Measurements from ENCODE around the gene ZNF133.
"Not testable (repeated sequence)": the region's sequence is repeated elsewhere in the genome, so short reads cannot be mapped to it uniquely, and the experiment has no call there.

Gene ZNF133

GRCh38 chr20:18287915-18288748, at the start of gene ZNF133:
Gene ZNF133, plus strand, starts transcription at chr20:18288527. Its CDS starts 17,160 bp downstream, at chr20:18305687.
- Histone ChIP-seq H3K9me3 (peaks cover 0 to 16% (median 4%) of the 10 kb centered on the region in 3 donors), H3K4me1 (peaks cover 0 to 21% (median 13%) of the 10 kb centered on the region in 4 donors), H3K36me3 (peaks cover 0 to 3% (median 3%) of the 10 kb centered on the region in 3 donors), H3K4me3 (peak within 1 kb of the TSS; percentile 73 to 95), H3K27ac (peak within 1 kb of the TSS; percentile 81 to 95), H3K27me3 (no peaks in the 10 kb centered on the region)
- intact Hi-C loops (cut with DNase I; ENCODE audit: low total_unique reads) = loop anchor here (2.0 kb wide), 1 partner anchor 149 kb away; no protein-coding TSS in a partner anchor
- TF ChIP-seq CTCF (IDR thresholded peaks at IDR 0.05) = no peak
- peak; percentile 95 to 97 for DNase-seq

- Histone ChIP-seq H3K27me3 (no peaks in the 10 kb centered on the region), H3K9me3 (peaks cover 0 to 3% (median 0%) of the 10 kb centered on the region in 3 donors), H3K36me3 (no peaks in the 10 kb centered on the region), H3K27ac (no peak overlapping the region), H3K4me3 (no peak overlapping the region), H3K4me1 (no peaks in the 10 kb centered on the region)
- TF ChIP-seq CTCF (IDR thresholded peaks at IDR 0.05) = no peak
- DNase-seq = no peak
- intact Hi-C loops (cut with DNase I; ENCODE audit: low total_unique reads) = no loop called here
Measured at GRCh38 chr20:18240997-18241396, 47.3 kb upstream of the ZNF133 start.

GRCh38 chr20:18243802-18244201, 44.5 kb upstream of the ZNF133 start:
- no peak for TF ChIP-seq CTCF (IDR thresholded peaks at IDR 0.05)
- DNase-seq = no peak
- Histone ChIP-seq H3K27ac (no peak overlapping the region), H3K27me3 (no peaks in the 10 kb centered on the region), H3K4me3 (no peak overlapping the region), H3K4me1 (no peaks in the 10 kb centered on the region), H3K9me3 (peaks cover 0 to 3% (median 0%) of the 10 kb centered on the region in 3 donors), H3K36me3 (no peaks in the 10 kb centered on the region)
- intact Hi-C loops (cut with DNase I; ENCODE audit: low total_unique reads) = loop anchor here (1.0 kb wide), 1 partner anchor 36 kb away; no protein-coding TSS in a partner anchor

- H3K4me3 ChIP-seq; H3K27ac ChIP-seq; H3K4me1 ChIP-seq; H3K27me3 ChIP-seq; H3K36me3 ChIP-seq; H3K9me3 ChIP-seq; DNase-seq; intact Hi-C loops (cut with DNase I; ENCODE audit: low total_unique reads): not testable (repeated sequence)
Measured at GRCh38 chr20:18248545-18248944, 39.8 kb upstream of the ZNF133 start.

- Histone ChIP-seq H3K36me3 (no peaks in the 10 kb centered on the region), H3K4me1 (no peaks in the 10 kb centered on the region), H3K27ac (no peak overlapping the region), H3K9me3 (no peaks in the 10 kb centered on the region), H3K4me3 (no peak overlapping the region), H3K27me3 (no peaks in the 10 kb centered on the region)
- TF ChIP-seq CTCF (IDR thresholded peaks at IDR 0.05) = no peak
- no peak for DNase-seq
- intact Hi-C loops (cut with DNase I; ENCODE audit: low total_unique reads) = loop anchor here (10.0 kb wide), 1 partner anchor 65 kb away; no protein-coding TSS in a partner anchor
Measured at GRCh38 chr20:18250217-18250616, 38.1 kb upstream of the ZNF133 start.

Measured in tibial artery (tissue), 4 donors.